Measurements from ENCODE around the gene KRT86. TPM values are rescaled to one million over a fixed set of nuclear protein-coding genes. Genes with fewer than 3 reads are reported as not detected.

KRT86 gene
- total and polyA plus RNA-seq, 2 of the 8 experiments (the other 6 are each of a cell fraction or from before 2014, with no cell fraction given): 0.12 TPM; not detected in 1

GRCh38 chr12:52268212-52268611, 6.2 kb upstream of the KRT86 start:
- Histone ChIP-seq H2AFZ (ENCODE audit: low read length) (no peak overlapping the region), H3K23ac (ENCODE audit: insufficient read length) (no peak overlapping the region), H4K8ac (ENCODE audit: extremely low read depth, insufficient read depth, low read length) (no peak overlapping the region), H2BK5ac (ENCODE audit: low read depth, low read length) (no peak overlapping the region), H4K5ac (ENCODE audit: insufficient read length, low read depth, low read length) (no peak overlapping the region), H3K27ac (ENCODE audit: low read depth, low read length) (no peak overlapping the region), H2BK20ac (ENCODE audit: low read length) (no peak overlapping the region), H2AK5ac (ENCODE audit: low read depth, low read length) (no peak overlapping the region), H3K18ac (ENCODE audit: extremely low read depth, low read length) (no peak overlapping the region), H2BK120ac (replicated peaks; ENCODE audit: low read depth, low read length) (no peak overlapping the region), H4K91ac (replicated peaks; ENCODE audit: insufficient read length, low read length) (no peak overlapping the region), H4K20me1 (replicated peaks in 1 of 2; ENCODE audit: control insufficient read depth in 1 of 2, insufficient read depth in 2 of 2, low read length in 2 of 2) (no peaks in the 10 kb centered on the region), H3K14ac (ENCODE audit: insufficient read length) (no peak overlapping the region), H3K4me2 (ENCODE audit: insufficient read depth in 1 of 2, low read depth in 2 of 2, low read length in 2 of 2) (no peak overlapping the region), H3K23me2 (ENCODE audit: low read depth, low read length) (no peaks in the 10 kb centered on the region), H3K79me1 (ENCODE audit: low read depth, low read length) (no peaks in the 10 kb centered on the region), H3K4me1 (replicated peaks in 1 of 4; ENCODE audit: control insufficient read depth in 3 of 4, insufficient read depth in 4 of 4, low read length in 3 of 4) (no peaks in the 10 kb centered on the region), H3K9me3 (ENCODE audit: insufficient read depth in 2 of 2, low read depth in 1 of 2, low read length in 1 of 2) (no peaks in the 10 kb centered on the region), H2BK12ac (ENCODE audit: low read depth, low read length) (no peak overlapping the region), H3K56ac (replicated peaks; ENCODE audit: insufficient read length, low read depth, low read length) (no peak overlapping the region), H2BK15ac (ENCODE audit: low read length) (no peak overlapping the region), H3K9ac (replicated peaks in 1 of 4; ENCODE audit: extremely low read depth in 1 of 4, low read depth in 3 of 4, low read length in 3 of 4) (no peak overlapping the region), H3K36me3 (ENCODE audit: control insufficient read depth in 2 of 4, insufficient read depth in 4 of 4, low read length in 3 of 4) (no peaks in the 10 kb centered on the region), H3K27me3 (replicated peaks in 1 of 4; ENCODE audit: control insufficient read depth in 3 of 4, extremely low read depth in 1 of 4, insufficient read depth in 3 of 4, low read length in 3 of 4) (no peaks in the 10 kb centered on the region; a peak in 1 of 7 replicates), H3K4ac (replicated peaks; ENCODE audit: insufficient read length, low read depth, low read length) (no peak overlapping the region), H3K4me3 (ENCODE audit: extremely low read depth in 1 of 4, insufficient read depth in 2 of 4, low read depth in 3 of 4, low read length in 4 of 4) (no peak overlapping the region), H3K79me2 (ENCODE audit: control insufficient read depth in 1 of 2, insufficient read depth in 2 of 2, low read length in 2 of 2) (no peaks in the 10 kb centered on the region)
- FAIRE-seq (no peak), DNase-seq (ENCODE audit: low read depth in 1 of 2, low spot score in 2 of 2) (no peak)
- ChIA-PET POLR2A (ENCODE audit: partially characterized antibody) (no interaction called here), CTCF (ENCODE audit: partially characterized antibody) (interaction anchor here (0.8 to 7.0 kb wide), 6 partner anchors 10 to 47 kb away, joined by 3 to 87 read pairs (median 6); partner anchors contain the start of gene KRT86)
- no peak for TF ChIP-seq RNF2 (IDR thresholded peaks at IDR 0.05; ENCODE audit: borderline replicate concordance, low read depth, low read length, missing control alignments, poor library complexity, severe bottlenecking)
- TF ChIP-seq JUND (IDR thresholded peaks at IDR 0.05; ENCODE audit: low read length): no peak
- WGBS, 2 experiments (ENCODE audit: extremely low coverage in 1 of 2, insufficient coverage in 1 of 2, insufficient read length in 1 of 2, insufficient replicate concordance in 2 of 2, low coverage in 1 of 2, low lambda C conversion rate in 2 of 2, missing lambda C conversion rate in 1 of 2): 92% methylated on average over 2 of the region's 2 CpGs; no CpG with 5 or more reads in 1 of the 2 experiments
